ENCODE measurements around the gene CLIC4. TPM values are rescaled to one million over a fixed set of nuclear protein-coding genes. Genes with fewer than 3 reads are reported as not detected.

CLIC4 gene
- total and polyA plus RNA-seq, 2 of the 8 experiments (the other 6 are each of a cell fraction or from before 2014, with no cell fraction given), result 77.5 to 293 TPM

GRCh38 chr1:24846671-24847070 lies 101.4 kb downstream of the CLIC4 start (continued):
- TF ChIP-seq USF2 (IDR thresholded peaks at IDR 0.05; ENCODE audit: low read length), result no peak
